GM23338 (cell line): ENCODE data around the gene NHEJ1. TPM values are rescaled to one million over a fixed set of nuclear protein-coding genes. Genes with fewer than 3 reads are reported as not detected.

Source experiments
- ATAC-seq: fragments of 200-7000 bp; cut with Tn5 transposase; 3 replicates; pipeline ENCODE4 v1.9.1; 2020
- DNase-seq: peaks from one replicate; pipeline ENCODE4 v3.0.0-alpha.2; 2015; ENCODE audit warnings: low spot score
- H2AFZ ChIP-seq: fragments of 200-600 bp; sonication (generic); 2 replicates; pipeline ENCODE4 v1.8.0; 2016; ENCODE audit warnings: antibody characterized with exemption, mild to moderate bottlenecking, moderate library complexity
- H3F3A ChIP-seq: fragments of 200-600 bp; sonication (generic); replicated peaks from 2 replicates; pipeline ENCODE4 v1.8.0; 2017; ENCODE audit warnings: antibody characterized with exemption, mixed run types, low read depth
- H3K27ac ChIP-seq: fragments of 200-600 bp; sonication (generic); 2 replicates; pipeline ENCODE4 v1.6.1; 2016; ENCODE audit warnings: low read depth
- H3K27me3 ChIP-seq: fragments of 200-600 bp; sonication (generic); 2 replicates; pipeline ENCODE4 v1.8.0; 2016; ENCODE audit warnings: mild to moderate bottlenecking, mixed run types, moderate library complexity; ENCODE audit not compliant: insufficient read depth
- H3K36me3 ChIP-seq: fragments of 200-600 bp; sonication (generic); 2 replicates; pipeline ENCODE4 v1.8.0; 2016; ENCODE audit warnings: mild to moderate bottlenecking; ENCODE audit not compliant: insufficient read depth
- H3K4me1 ChIP-seq: fragments of 200-600 bp; sonication (generic); 2 replicates; pipeline ENCODE4 v1.8.0; 2016; ENCODE audit warnings: mild to moderate bottlenecking, moderate library complexity; ENCODE audit not compliant: insufficient read depth
- H3K4me2 ChIP-seq: fragments of 200-600 bp; sonication (generic); 2 replicates; pipeline ENCODE4 v1.7.1; 2017; ENCODE audit warnings: mixed run types
- H3K4me3 ChIP-seq: fragments of 200-600 bp; sonication (generic); 2 replicates; pipeline ENCODE4 v1.6.1; 2016; ENCODE audit warnings: mixed run types
- H3K79me2 ChIP-seq: fragments of 200-600 bp; sonication (generic); replicated peaks from 2 replicates; pipeline ENCODE4 v1.8.0; 2017; ENCODE audit warnings: mild to moderate bottlenecking; ENCODE audit not compliant: insufficient read depth
- H3K9me2 ChIP-seq: fragments of 200-600 bp; sonication (generic); 2 replicates; pipeline ENCODE4 v1.8.0; 2017; ENCODE audit not compliant: insufficient read depth
- H4K20me1 ChIP-seq: fragments of 200-600 bp; sonication (generic); replicated peaks from 2 replicates; pipeline ENCODE4 v1.8.0; 2017; ENCODE audit warnings: mild to moderate bottlenecking; ENCODE audit not compliant: insufficient read depth
- H3K27ac Mint-ChIP-seq: 2 replicates; pipeline ENCODE4 v1.8.0; 2020; ENCODE audit warnings: inconsistent platforms, mild to moderate bottlenecking, moderate library complexity, mixed read lengths
- H3K27me3 Mint-ChIP-seq: 3 replicates; pipeline ENCODE4 v1.8.0; 2022; ENCODE audit warnings: low read depth, mild to moderate bottlenecking, moderate library complexity, mixed read lengths, inconsistent platforms; ENCODE audit not compliant: insufficient read depth, poor library complexity
- H3K36me3 Mint-ChIP-seq: 3 replicates; pipeline ENCODE4 v1.8.0; 2021; ENCODE audit warnings: low read depth, mild to moderate bottlenecking, inconsistent platforms, moderate library complexity, mixed read lengths
- H3K4me1 Mint-ChIP-seq: 3 replicates; pipeline ENCODE4 v1.8.0; 2020; ENCODE audit warnings: mild to moderate bottlenecking, inconsistent platforms, mixed read lengths
- H3K4me3 Mint-ChIP-seq: 3 replicates; pipeline ENCODE4 v1.8.0; 2021; ENCODE audit warnings: moderate library complexity, mild to moderate bottlenecking, inconsistent platforms, mixed read lengths
- H3K9me3 Mint-ChIP-seq: 3 replicates; pipeline ENCODE4 v1.8.0; 2020; ENCODE audit warnings: moderate library complexity, mild to moderate bottlenecking, inconsistent platforms, mixed read lengths
- NANOG ChIP-seq: IDR thresholded peaks from 2 replicates; pipeline ENCODE4 v1.6.1; 2016; ENCODE audit warnings: antibody characterized with exemption, borderline replicate concordance
- POLR2AphosphoS5 ChIP-seq: IDR thresholded peaks from 2 replicates; pipeline ENCODE4 v1.6.1; 2016; ENCODE audit warnings: antibody characterized with exemption, low read depth
- ZNF114 ChIP-seq: fragments of 250-450 bp; sonication (Bioruptor Pico); IDR thresholded peaks from 2 replicates; pipeline ENCODE4 v1.5.0; 2020; ENCODE audit warnings: mild to moderate bottlenecking, moderate library complexity
- ZNF331 ChIP-seq: fragments of 250-450 bp; sonication (Bioruptor Pico); IDR thresholded peaks from 2 replicates; pipeline ENCODE4 v1.5.0; 2020; ENCODE audit warnings: low read depth, mild to moderate bottlenecking, moderate library complexity
- polyA plus RNA-seq: library from polyadenylated mRNA; unstranded; fragments of >200 nt; fragmentation: Nextera tagmentation; extraction: Ambion mirVana; gene quantifications from 2 replicates; pipeline ENCODE4 v1.2.1, GENCODE V29; 2016
- total RNA-seq: library from RNA; depleted of rRNA; stranded (reverse); fragments of >200 nt; shearing (Covaris generic); gene quantifications from 2 replicates; pipeline ENCODE4 v1.2.3, GENCODE V29; 2014
- TF ChIP-seq, protein P1 (sequence below): IDR thresholded peaks from one replicate; pipeline ENCODE4 v1.6.1; 2018; ENCODE audit warnings: antibody characterized with exemption; ENCODE audit not compliant: unreplicated experiment
- TF ChIP-seq, protein P2 (sequence below), 2 experiments: fragments of 200-600 bp in 1 of 2; sonication (generic) in 1 of 2; conservative IDR thresholded peaks; 2 replicates each; pipeline versions ENCODE4 v1.5.1 to v1.6.1; 2016 to 2017; ENCODE audit warnings: antibody characterized with exemption in 2 of 2, low read depth in 2 of 2, mild to moderate bottlenecking in 2 of 2, moderate library complexity in 1 of 2

NHEJ1 gene
- total and polyA plus RNA-seq, 2 experiments from 2014 or later: 19.6 to 30.6 TPM

GRCh38 chr2:219197388-219197787 is 36.8 kb upstream of the NHEJ1 start:
- Histone ChIP-seq H3K4me3 (no peak overlapping the region), H2AFZ (no peak overlapping the region), H3K4me1 (no peaks in the 10 kb centered on the region; the same call in 1 of the 2 replicates), H3K4me2 (no peak overlapping the region), H3K79me2 (no peaks in the 10 kb centered on the region), H3F3A (no peaks in the 10 kb centered on the region), H4K20me1 (no peaks in the 10 kb centered on the region), H3K36me3 (no peaks in the 10 kb centered on the region), H3K27me3 (no peaks in the 10 kb centered on the region), H3K27ac (no peak overlapping the region), H3K9me2 (no peaks in the 10 kb centered on the region)
- ATAC-seq: no peak
- no peak for DNase-seq
- no peaks in the 10 kb centered on the region for H3K36me3 Mint-ChIP-seq
- H3K4me1 Mint-ChIP-seq: peaks cover 10% of the 10 kb centered on the region; the same call in 2 of the 3 replicates
- TF ChIP-seq POLR2AphosphoS5: no peak
- TF ChIP-seq, protein P1, sequence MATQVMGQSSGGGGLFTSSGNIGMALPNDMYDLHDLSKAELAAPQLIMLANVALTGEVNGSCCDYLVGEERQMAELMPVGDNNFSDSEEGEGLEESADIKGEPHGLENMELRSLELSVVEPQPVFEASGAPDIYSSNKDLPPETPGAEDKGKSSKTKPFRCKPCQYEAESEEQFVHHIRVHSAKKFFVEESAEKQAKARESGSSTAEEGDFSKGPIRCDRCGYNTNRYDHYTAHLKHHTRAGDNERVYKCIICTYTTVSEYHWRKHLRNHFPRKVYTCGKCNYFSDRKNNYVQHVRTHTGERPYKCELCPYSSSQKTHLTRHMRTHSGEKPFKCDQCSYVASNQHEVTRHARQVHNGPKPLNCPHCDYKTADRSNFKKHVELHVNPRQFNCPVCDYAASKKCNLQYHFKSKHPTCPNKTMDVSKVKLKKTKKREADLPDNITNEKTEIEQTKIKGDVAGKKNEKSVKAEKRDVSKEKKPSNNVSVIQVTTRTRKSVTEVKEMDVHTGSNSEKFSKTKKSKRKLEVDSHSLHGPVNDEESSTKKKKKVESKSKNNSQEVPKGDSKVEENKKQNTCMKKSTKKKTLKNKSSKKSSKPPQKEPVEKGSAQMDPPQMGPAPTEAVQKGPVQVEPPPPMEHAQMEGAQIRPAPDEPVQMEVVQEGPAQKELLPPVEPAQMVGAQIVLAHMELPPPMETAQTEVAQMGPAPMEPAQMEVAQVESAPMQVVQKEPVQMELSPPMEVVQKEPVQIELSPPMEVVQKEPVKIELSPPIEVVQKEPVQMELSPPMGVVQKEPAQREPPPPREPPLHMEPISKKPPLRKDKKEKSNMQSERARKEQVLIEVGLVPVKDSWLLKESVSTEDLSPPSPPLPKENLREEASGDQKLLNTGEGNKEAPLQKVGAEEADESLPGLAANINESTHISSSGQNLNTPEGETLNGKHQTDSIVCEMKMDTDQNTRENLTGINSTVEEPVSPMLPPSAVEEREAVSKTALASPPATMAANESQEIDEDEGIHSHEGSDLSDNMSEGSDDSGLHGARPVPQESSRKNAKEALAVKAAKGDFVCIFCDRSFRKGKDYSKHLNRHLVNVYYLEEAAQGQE: no peak
- no peak for TF ChIP-seq ZNF114 (CRISPR knock-in tag)
- TF ChIP-seq NANOG: no peak
- TF ChIP-seq, protein P2, sequence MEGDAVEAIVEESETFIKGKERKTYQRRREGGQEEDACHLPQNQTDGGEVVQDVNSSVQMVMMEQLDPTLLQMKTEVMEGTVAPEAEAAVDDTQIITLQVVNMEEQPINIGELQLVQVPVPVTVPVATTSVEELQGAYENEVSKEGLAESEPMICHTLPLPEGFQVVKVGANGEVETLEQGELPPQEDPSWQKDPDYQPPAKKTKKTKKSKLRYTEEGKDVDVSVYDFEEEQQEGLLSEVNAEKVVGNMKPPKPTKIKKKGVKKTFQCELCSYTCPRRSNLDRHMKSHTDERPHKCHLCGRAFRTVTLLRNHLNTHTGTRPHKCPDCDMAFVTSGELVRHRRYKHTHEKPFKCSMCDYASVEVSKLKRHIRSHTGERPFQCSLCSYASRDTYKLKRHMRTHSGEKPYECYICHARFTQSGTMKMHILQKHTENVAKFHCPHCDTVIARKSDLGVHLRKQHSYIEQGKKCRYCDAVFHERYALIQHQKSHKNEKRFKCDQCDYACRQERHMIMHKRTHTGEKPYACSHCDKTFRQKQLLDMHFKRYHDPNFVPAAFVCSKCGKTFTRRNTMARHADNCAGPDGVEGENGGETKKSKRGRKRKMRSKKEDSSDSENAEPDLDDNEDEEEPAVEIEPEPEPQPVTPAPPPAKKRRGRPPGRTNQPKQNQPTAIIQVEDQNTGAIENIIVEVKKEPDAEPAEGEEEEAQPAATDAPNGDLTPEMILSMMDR (conservative IDR thresholded peaks at IDR 0.05; ENCODE audit: low read depth in 2 of 2): no peak
- peaks cover 6% of the 10 kb centered on the region; the same call in 1 of the 3 replicates for H3K9me3 Mint-ChIP-seq
- H3K4me3 Mint-ChIP-seq: no peak overlapping the region; the same call in 2 of the 3 replicates
- no peak overlapping the region for H3K27ac Mint-ChIP-seq
- peaks cover 10% of the 10 kb centered on the region for H3K27me3 Mint-ChIP-seq

- H3K36me3 Mint-ChIP-seq: peaks cover 8% of the 10 kb centered on the region
- H3K27ac ChIP-seq: no peak overlapping the region
- DNase-seq (no peak), ATAC-seq (no peak)
- no peaks in the 10 kb centered on the region for H3K9me2 ChIP-seq
- H4K20me1 ChIP-seq: no peaks in the 10 kb centered on the region; the same call in 1 of the 2 replicates
- H3K9me3 Mint-ChIP-seq: no peaks in the 10 kb centered on the region; the same call in 2 of the 3 replicates
- H3K4me1 Mint-ChIP-seq: no peaks in the 10 kb centered on the region
- H3F3A ChIP-seq: 0 out of 2 replicates have a peak, but pooled peaks cover 3% of the 10 kb centered on the region
- no peak overlapping the region for H2AFZ ChIP-seq
- no peaks in the 10 kb centered on the region for H3K4me1 ChIP-seq
- H3K36me3 ChIP-seq: no peaks in the 10 kb centered on the region
- H3K27me3 Mint-ChIP-seq: no peaks in the 10 kb centered on the region
- no peaks in the 10 kb centered on the region for H3K79me2 ChIP-seq
- H3K27me3 ChIP-seq: no peaks in the 10 kb centered on the region
- no peak overlapping the region for H3K4me3 ChIP-seq
- no peak overlapping the region for H3K4me2 ChIP-seq
- no peak overlapping the region for H3K27ac Mint-ChIP-seq
- H3K4me3 Mint-ChIP-seq: no peak overlapping the region
- TF ChIP-seq, protein P2 (conservative IDR thresholded peaks at IDR 0.05; ENCODE audit: low read depth in 2 of 2): no peak
- TF ChIP-seq NANOG: no peak
- no peak for TF ChIP-seq ZNF331 (CRISPR knock-in tag)
These were observed 26.3 kb upstream of the NHEJ1 start for GRCh38 chr2:219186754-219187456.
